CD4-positive, alpha-beta T cell (primary cell): ENCODE data around the gene MTF2. TPM values are rescaled to one million over a fixed set of nuclear protein-coding genes. Genes with fewer than 3 reads are reported as not detected.
A peak's percentile ranks its signal among the peaks of the same experiment; 100 is the strongest.

Source experiments
- ATAC-seq: fragments of 200-7000 bp; cut with Tn5 transposase; one replicate; pipeline ENCODE4 v1.10.0; 2022; ENCODE audit warnings: mild to moderate bottlenecking; ENCODE audit not compliant: poor library complexity
- CTCF ChIA-PET: fragments of 350-600 bp; sonication (Branson Sonifier 250); formaldehyde crosslinking; loops from one replicate; lab custom pipeline; 2021; ENCODE audit warnings: antibody characterized with exemption, inconsistent platforms; lab: Charles Lee
- POLR2A ChIA-PET: fragments of 350-600 bp; sonication (Branson Sonifier 250); formaldehyde crosslinking; loops from one replicate; lab custom pipeline; 2021; ENCODE audit warnings: antibody characterized with exemption, inconsistent platforms; lab: Charles Lee
- DNase-seq, 14 experiments: peaks; one replicate each; pipeline ENCODE4 v3.0.0-alpha.2; 2013 to 2020; ENCODE audit warnings: mixed read lengths in 2 of 14
- H3K27ac ChIP-seq, 2 donors: one replicate each; pipeline versions ENCODE4 v1.5.1 to v1.7.0; 2013; ENCODE audit warnings: low read length in 2 of 2, low read depth in 1 of 2, mild to moderate bottlenecking in 1 of 2
- H3K27me3 ChIP-seq, 2 experiments: 1 replicate in 1 of 2; 2 replicates in 1 of 2; pipeline versions ENCODE4 v1.6.1 to v1.7.0; 2013; ENCODE audit warnings: low read length in 2 of 2, control low read depth in 1 of 2, mild to moderate bottlenecking in 1 of 2, moderate library complexity in 1 of 2; ENCODE audit not compliant: insufficient read depth in 2 of 2, control insufficient read depth in 1 of 2
- H3K36me3 ChIP-seq: one replicate; pipeline ENCODE4 v1.6.1; 2013; ENCODE audit warnings: low read length, control low read depth; ENCODE audit not compliant: insufficient read depth
- H3K4me1 ChIP-seq: one replicate; pipeline ENCODE4 v1.6.1; 2013; ENCODE audit warnings: low read length, control low read depth; ENCODE audit not compliant: insufficient read depth
- H3K4me3 ChIP-seq: one replicate; pipeline ENCODE4 v1.5.1; 2013; ENCODE audit warnings: mild to moderate bottlenecking, low read length, moderate library complexity
- H3K9me3 ChIP-seq, 2 experiments: 1 replicate in 1 of 2; 2 replicates in 1 of 2; pipeline versions ENCODE4 v1.6.1 to v1.7.0; 2013; ENCODE audit warnings: low read length in 2 of 2, mild to moderate bottlenecking in 2 of 2, control low read depth in 1 of 2, moderate library complexity in 1 of 2; ENCODE audit not compliant: control insufficient read depth in 1 of 2, insufficient read depth in 1 of 2
- H3K27ac Mint-ChIP-seq: one replicate; pipeline ENCODE4 v1.8.0; 2020; ENCODE audit warnings: mixed read lengths
- H3K27me3 Mint-ChIP-seq: one replicate; pipeline ENCODE4 v1.8.0; 2021; ENCODE audit warnings: mixed read lengths
- H3K36me3 Mint-ChIP-seq: one replicate; pipeline ENCODE4 v1.8.0; 2021; ENCODE audit warnings: low read depth, mixed read lengths
- H3K4me1 Mint-ChIP-seq: one replicate; pipeline ENCODE4 v1.8.0; 2021; ENCODE audit warnings: low read depth, mixed read lengths
- H3K4me3 Mint-ChIP-seq: one replicate; pipeline ENCODE4 v1.8.0; 2020; ENCODE audit warnings: mild to moderate bottlenecking, mixed read lengths
- H3K9me3 Mint-ChIP-seq: one replicate; pipeline ENCODE4 v1.8.0; 2020; ENCODE audit warnings: mixed read lengths
- intact Hi-C, 2 experiments: fragments of 100-400 bp; cut with DNase I in 1 of 2; cut with micrococcal nuclease in 1 of 2; formaldehyde crosslinking; loops; one replicate each; pipeline versions ENCODE4 v1.15.1 to v1.9.0; 2023 to 2025; cut with DNase I, micrococcal nuclease
- total RNA-seq, 174 experiments: library from RNA in 2 of 174; stranded (reverse) in 2 of 174; gene quantifications; one replicate each; pipeline ENCODE4 v1.2.3 and lab custom pipeline; 2021 to 2026
- TF ChIP-seq, protein P1 (sequence below): fragments of 200-600 bp; IDR thresholded peaks from one replicate; pipeline ENCODE4 v1.8.0; 2022; ENCODE audit warnings: antibody characterized with exemption, mild to moderate bottlenecking

Gene MTF2
- total RNA-seq, 2 experiments from 2014 or later: 37.9 to 39.3 TPM

GRCh38 chr1:93093332-93094006 is 14.4 kb downstream of the MTF2 start:
- Histone ChIP-seq H3K27ac (no peak overlapping the region), H3K36me3 (no peaks in the 10 kb centered on the region), H3K4me1 (peaks cover 11% of the 10 kb centered on the region), H3K9me3 (no peaks in the 10 kb centered on the region), H3K27me3 (no peaks in the 10 kb centered on the region), H3K4me3 (no peak overlapping the region)
- Mint-ChIP-seq H3K36me3 (peaks cover 45% of the 10 kb centered on the region), H3K27ac (peak overlapping the region; percentile 38), H3K9me3 (no peaks in the 10 kb centered on the region), H3K27me3 (no peaks in the 10 kb centered on the region), H3K4me3 (no peak overlapping the region), H3K4me1 (peaks cover 73% of the 10 kb centered on the region)
- DNase-seq (no peak), ATAC-seq (no peak)
- intact Hi-C loops: no loop called here
- TF ChIP-seq, protein P1, sequence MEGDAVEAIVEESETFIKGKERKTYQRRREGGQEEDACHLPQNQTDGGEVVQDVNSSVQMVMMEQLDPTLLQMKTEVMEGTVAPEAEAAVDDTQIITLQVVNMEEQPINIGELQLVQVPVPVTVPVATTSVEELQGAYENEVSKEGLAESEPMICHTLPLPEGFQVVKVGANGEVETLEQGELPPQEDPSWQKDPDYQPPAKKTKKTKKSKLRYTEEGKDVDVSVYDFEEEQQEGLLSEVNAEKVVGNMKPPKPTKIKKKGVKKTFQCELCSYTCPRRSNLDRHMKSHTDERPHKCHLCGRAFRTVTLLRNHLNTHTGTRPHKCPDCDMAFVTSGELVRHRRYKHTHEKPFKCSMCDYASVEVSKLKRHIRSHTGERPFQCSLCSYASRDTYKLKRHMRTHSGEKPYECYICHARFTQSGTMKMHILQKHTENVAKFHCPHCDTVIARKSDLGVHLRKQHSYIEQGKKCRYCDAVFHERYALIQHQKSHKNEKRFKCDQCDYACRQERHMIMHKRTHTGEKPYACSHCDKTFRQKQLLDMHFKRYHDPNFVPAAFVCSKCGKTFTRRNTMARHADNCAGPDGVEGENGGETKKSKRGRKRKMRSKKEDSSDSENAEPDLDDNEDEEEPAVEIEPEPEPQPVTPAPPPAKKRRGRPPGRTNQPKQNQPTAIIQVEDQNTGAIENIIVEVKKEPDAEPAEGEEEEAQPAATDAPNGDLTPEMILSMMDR: no peak
- ChIA-PET CTCF (interaction anchor here (0.6 to 1.1 kb wide), 2 partner anchors 10 to 130 kb away, joined by 3 to 4 read pairs; no protein-coding TSS in a partner anchor), POLR2A (interaction anchor here (5.0 kb wide), 1 partner anchor 14 kb away, joined by 18 read pairs; the partner anchor contains the start of gene MTF2)

GRCh38 chr1:93095804-93096585 is 16.9 kb downstream of the MTF2 start:
- no peak for ATAC-seq
- intact Hi-C loops: no loop called here
- Mint-ChIP-seq H3K27me3 (no peaks in the 10 kb centered on the region), H3K9me3 (no peaks in the 10 kb centered on the region), H3K36me3 (peaks cover 50% of the 10 kb centered on the region), H3K4me3 (no peak overlapping the region), H3K4me1 (peaks cover 85% of the 10 kb centered on the region), H3K27ac (no peak overlapping the region)
- TF ChIP-seq, protein P1: no peak
- POLR2A ChIA-PET: interaction anchor here (0.7 kb wide), 1 partner anchor 138 kb away, joined by 3 read pairs; no protein-coding TSS in a partner anchor
- Histone ChIP-seq H3K9me3 (no peaks in the 10 kb centered on the region), H3K4me3 (no peak overlapping the region), H3K36me3 (peaks cover 8% of the 10 kb centered on the region), H3K4me1 (peaks cover 9% of the 10 kb centered on the region), H3K27me3 (no peaks in the 10 kb centered on the region), H3K27ac (no peak overlapping the region)
- DNase-seq: no peak
- CTCF ChIA-PET: interaction anchor here (1.3 to 2.1 kb wide), 2 partner anchors 17 to 21 kb away, joined by 6 to 7 read pairs; partner anchors contain the start of gene MTF2

GRCh38 chr1:93102142-93102541 is 23.1 kb downstream of the MTF2 start:
- H3K27ac ChIP-seq: no peak overlapping the region
- ATAC-seq (no peak), DNase-seq (no peak)
- ChIA-PET POLR2A (no interaction called here), CTCF (no interaction called here)
- H3K9me3 ChIP-seq: peaks cover 2 to 6% of the 10 kb centered on the region in 2 experiments
- intact Hi-C loops: no loop called here
- peaks cover 4% of the 10 kb centered on the region for H3K4me1 ChIP-seq
- Mint-ChIP-seq H3K36me3 (peaks cover 67% of the 10 kb centered on the region), H3K4me1 (peaks cover 71% of the 10 kb centered on the region), H3K9me3 (no peaks in the 10 kb centered on the region), H3K27ac (peak overlapping the region; percentile 70), H3K4me3 (no peak overlapping the region), H3K27me3 (no peaks in the 10 kb centered on the region)
- H3K36me3 ChIP-seq: peaks cover 22% of the 10 kb centered on the region
- H3K27me3 ChIP-seq: no peaks in the 10 kb centered on the region
- TF ChIP-seq, protein P1: no peak
- H3K4me3 ChIP-seq: no peak overlapping the region
